Neural progenitor cell (in vitro differentiated cells): Measurements from ENCODE around the gene DOCK3. TPM values are rescaled to one million over a fixed set of nuclear protein-coding genes. Genes with fewer than 3 reads are reported as not detected.
A peak's percentile ranks its signal among the peaks of the same experiment; 100 is the strongest.

ENCODE experiments used
- DNase-seq: peaks from one replicate; pipeline ENCODE4 v3.0.0-alpha.2; 2016; ENCODE audit warnings: low spot score
- H2AFZ ChIP-seq: fragments of 200-600 bp; sonication (generic); replicated peaks from 2 replicates; pipeline ENCODE4 v1.6.1; 2016; ENCODE audit warnings: antibody characterized with exemption
- H3F3A ChIP-seq: fragments of 200-600 bp; sonication (generic); 2 replicates; pipeline ENCODE4 v1.6.1; 2016; ENCODE audit warnings: antibody characterized with exemption, low read depth
- H3K27ac ChIP-seq: fragments of 200-600 bp; sonication (generic); 2 replicates; pipeline ENCODE4 v1.5.1; 2016; ENCODE audit warnings: mild to moderate bottlenecking
- H3K27me3 ChIP-seq: fragments of 200-600 bp; sonication (generic); 2 replicates; pipeline ENCODE4 v1.6.1; 2016; ENCODE audit warnings: mild to moderate bottlenecking, moderate library complexity
- H3K36me3 ChIP-seq: fragments of 200-600 bp; sonication (generic); 2 replicates; pipeline ENCODE4 v1.5.1; 2016
- H3K4me1 ChIP-seq: fragments of 200-600 bp; sonication (generic); 2 replicates; pipeline ENCODE4 v1.6.1; 2016; ENCODE audit warnings: mixed run types
- H3K4me2 ChIP-seq: fragments of 200-600 bp; sonication (generic); 2 replicates; pipeline ENCODE4 v1.6.1; 2016
- H3K4me3 ChIP-seq: fragments of 200-600 bp; sonication (generic); 2 replicates; pipeline ENCODE4 v1.5.1; 2016
- H3K79me2 ChIP-seq: fragments of 200-600 bp; sonication (generic); 2 replicates; pipeline ENCODE4 v1.6.1; 2016; ENCODE audit warnings: low read depth
- H3K9ac ChIP-seq: fragments of 200-600 bp; sonication (generic); 2 replicates; pipeline ENCODE4 v1.6.1; 2016
- H3K9me3 ChIP-seq: fragments of 200-600 bp; sonication (generic); 2 replicates; pipeline ENCODE4 v1.5.1; 2016; ENCODE audit warnings: low read depth
- H4K20me1 ChIP-seq: fragments of 200-600 bp; sonication (generic); 2 replicates; pipeline ENCODE4 v1.6.1; 2016; ENCODE audit warnings: low read depth
- H3K27ac Mint-ChIP-seq: 3 replicates; pipeline ENCODE4 v1.8.0; 2021; ENCODE audit warnings: mixed read lengths
- H3K27me3 Mint-ChIP-seq: 2 replicates; pipeline ENCODE4 v1.8.0; 2022; ENCODE audit warnings: low read depth, mild to moderate bottlenecking, inconsistent platforms, moderate library complexity, mixed read lengths; ENCODE audit not compliant: insufficient read depth
- H3K36me3 Mint-ChIP-seq: 3 replicates; pipeline ENCODE4 v1.8.0; 2021; ENCODE audit warnings: mixed read lengths
- H3K4me1 Mint-ChIP-seq: 3 replicates; pipeline ENCODE4 v1.8.0; 2021; ENCODE audit warnings: mixed read lengths
- H3K4me3 Mint-ChIP-seq: 3 replicates; pipeline ENCODE4 v1.8.0; 2021; ENCODE audit warnings: mild to moderate bottlenecking, moderate library complexity, mixed read lengths
- H3K9me3 Mint-ChIP-seq: 3 replicates; pipeline ENCODE4 v1.8.0; 2020; ENCODE audit warnings: mixed read lengths
- CTCF ChIP-seq: fragments of 200-600 bp; sonication (generic); IDR thresholded peaks from 2 replicates; pipeline ENCODE4 v1.5.1; 2017; ENCODE audit warnings: antibody characterized with exemption, mild to moderate bottlenecking
- EZH2 ChIP-seq: fragments of 200-600 bp; sonication (generic); IDR thresholded peaks from 2 replicates; pipeline ENCODE4 v1.6.1; 2017; ENCODE audit warnings: antibody characterized with exemption, mild to moderate bottlenecking, moderate library complexity
- EZH2phosphoT487 ChIP-seq: fragments of 200-600 bp; sonication (generic); IDR thresholded peaks from 2 replicates; pipeline ENCODE4 v1.6.1; 2017; ENCODE audit warnings: antibody characterized with exemption
- total RNA-seq: library from RNA; depleted of rRNA; stranded (reverse); fragments of >200 nt; gene quantifications from 2 replicates; pipeline ENCODE4 v1.2.3, GENCODE V29; 2015; ENCODE audit warnings: low replicate concordance

Gene DOCK3
- total RNA-seq, 1 donor from 2014 or later = 10.7 TPM

- Histone ChIP-seq H3K9me3 (no peaks in the 10 kb centered on the region), H3K36me3 (no peaks in the 10 kb centered on the region), H3K4me1 (no peaks in the 10 kb centered on the region), H2AFZ (no peak overlapping the region), H3K79me2 (no peaks in the 10 kb centered on the region), H3K9ac (no peak overlapping the region), H3K4me2 (no peak overlapping the region), H3F3A (no peaks in the 10 kb centered on the region), H4K20me1 (no peaks in the 10 kb centered on the region), H3K27me3 (no peaks in the 10 kb centered on the region), H3K27ac (no peak overlapping the region), H3K4me3 (no peak overlapping the region)
- no peak for TF ChIP-seq EZH2phosphoT487
- no peak for TF ChIP-seq EZH2
- no peak for TF ChIP-seq CTCF
- peaks cover 8% of the 10 kb centered on the region for H3K4me1 Mint-ChIP-seq
- peak overlapping the region; percentile 33 for H3K27ac Mint-ChIP-seq
- no peak overlapping the region for H3K4me3 Mint-ChIP-seq
- DNase-seq = no peak
- H3K9me3 Mint-ChIP-seq = peaks cover 4% of the 10 kb centered on the region
- no peaks in the 10 kb centered on the region for H3K36me3 Mint-ChIP-seq
- no peaks in the 10 kb centered on the region for H3K27me3 Mint-ChIP-seq
Observed at GRCh38 chr3:51271172-51271571, 596.4 kb downstream of the DOCK3 start.

- Histone ChIP-seq H3K4me3 (no peak overlapping the region), H4K20me1 (no peaks in the 10 kb centered on the region), H2AFZ (no peak overlapping the region), H3K79me2 (no peaks in the 10 kb centered on the region), H3K9ac (no peak overlapping the region), H3K4me2 (no peak overlapping the region), H3K36me3 (no peaks in the 10 kb centered on the region), H3K27me3 (no peaks in the 10 kb centered on the region), H3K27ac (no peak overlapping the region), H3K9me3 (no peaks in the 10 kb centered on the region), H3F3A (no peaks in the 10 kb centered on the region), H3K4me1 (no peaks in the 10 kb centered on the region)
- H3K27me3 Mint-ChIP-seq = no peaks in the 10 kb centered on the region
- no peak overlapping the region for H3K4me3 Mint-ChIP-seq
- peaks cover 3% of the 10 kb centered on the region for H3K36me3 Mint-ChIP-seq
- DNase-seq = no peak
- no peak overlapping the region for H3K27ac Mint-ChIP-seq
- peaks cover 8% of the 10 kb centered on the region for H3K4me1 Mint-ChIP-seq
- H3K9me3 Mint-ChIP-seq = no peaks in the 10 kb centered on the region
- TF ChIP-seq CTCF (no peak), EZH2 (no peak), EZH2phosphoT487 (no peak)
Observed at GRCh38 chr3:51274052-51274451, 599.3 kb downstream of the DOCK3 start.

- Histone ChIP-seq H3K4me3 (no peak overlapping the region), H4K20me1 (no peaks in the 10 kb centered on the region), H3K4me2 (no peak overlapping the region), H3K27me3 (no peaks in the 10 kb centered on the region), H3K36me3 (no peaks in the 10 kb centered on the region), H3K27ac (no peak overlapping the region), H2AFZ (no peak overlapping the region), H3K4me1 (no peaks in the 10 kb centered on the region), H3K9ac (no peak overlapping the region), H3F3A (no peaks in the 10 kb centered on the region), H3K79me2 (no peaks in the 10 kb centered on the region), H3K9me3 (no peaks in the 10 kb centered on the region)
- TF ChIP-seq CTCF = no peak
- TF ChIP-seq EZH2phosphoT487 = no peak
- TF ChIP-seq EZH2 = no peak
- H3K27me3 Mint-ChIP-seq = no peaks in the 10 kb centered on the region
- H3K4me1 Mint-ChIP-seq = peaks cover 8% of the 10 kb centered on the region
- H3K36me3 Mint-ChIP-seq = peaks cover 3% of the 10 kb centered on the region
- H3K4me3 Mint-ChIP-seq = no peak overlapping the region
- DNase-seq = no peak
- H3K9me3 Mint-ChIP-seq = no peaks in the 10 kb centered on the region
- no peak overlapping the region for H3K27ac Mint-ChIP-seq
Observed at GRCh38 chr3:51275111-51275805, 600.5 kb downstream of the DOCK3 start.
